OCI-LY1 (cell line): ENCODE results near the gene ZSWIM3.

Experiments
- H2AFZ ChIP-seq: fragments of 200-600 bp; sonication (generic), shearing (Covaris generic); 2 replicates; pipeline ENCODE4 v1.6.0; 2014; ENCODE audit warnings: antibody characterized with exemption, mild to moderate bottlenecking, low read length
- H3F3A ChIP-seq: fragments of 200-600 bp; sonication (generic), shearing (Covaris generic); 2 replicates; pipeline ENCODE4 v1.6.0; 2014; ENCODE audit warnings: mild to moderate bottlenecking, antibody characterized with exemption, low read length, moderate library complexity; ENCODE audit not compliant: insufficient read depth
- H3K27ac ChIP-seq: fragments of 200-600 bp; sonication (generic); 2 replicates; pipeline ENCODE4 v1.5.1; 2014; ENCODE audit warnings: low read length, mixed run types, mild to moderate bottlenecking, low read depth; ENCODE audit not compliant: poor library complexity, severe bottlenecking
- H3K27me3 ChIP-seq: fragments of 200-600 bp; sonication (generic); 2 replicates; pipeline ENCODE4 v1.6.0; 2014; ENCODE audit warnings: antibody characterized with exemption, mild to moderate bottlenecking, low read length, moderate library complexity; ENCODE audit not compliant: insufficient read depth
- H3K36me3 ChIP-seq: fragments of 200-600 bp; sonication (generic); 2 replicates; pipeline ENCODE4 v1.6.1; 2014; ENCODE audit warnings: mild to moderate bottlenecking, antibody characterized with exemption, low read length, moderate library complexity, mixed read lengths; ENCODE audit not compliant: insufficient read depth
- H3K4me1 ChIP-seq: fragments of 200-600 bp; sonication (generic); 2 replicates; pipeline ENCODE4 v1.5.1; 2014; ENCODE audit warnings: mild to moderate bottlenecking, low read length, moderate library complexity; ENCODE audit not compliant: insufficient read depth, severe bottlenecking
- H3K4me2 ChIP-seq: fragments of 200-600 bp; sonication (generic), shearing (Covaris generic); 2 replicates; pipeline ENCODE4 v1.6.1; 2014; ENCODE audit warnings: low read length
- H3K4me3 ChIP-seq: fragments of 200-600 bp; sonication (generic); 2 replicates; pipeline ENCODE4 v1.5.1; 2014; ENCODE audit warnings: low read length, low read depth, mild to moderate bottlenecking, mixed read lengths; ENCODE audit not compliant: poor library complexity, severe bottlenecking
- H3K79me2 ChIP-seq: fragments of 200-600 bp; shearing (Covaris generic); 2 replicates; pipeline ENCODE4 v1.6.1; 2016; ENCODE audit warnings: mixed run types, low read length, mixed read lengths; ENCODE audit not compliant: insufficient read depth
- H3K9ac ChIP-seq: fragments of 200-600 bp; sonication (generic), shearing (Covaris generic); 2 replicates; pipeline ENCODE4 v1.6.1; 2014; ENCODE audit warnings: mild to moderate bottlenecking, low read length, mixed read lengths
- H3K9me2 ChIP-seq: fragments of 200-600 bp; sonication (generic), shearing (Covaris generic); 2 replicates; pipeline ENCODE4 v1.6.1; 2014; ENCODE audit warnings: low read depth, mild to moderate bottlenecking, low read length, mixed read lengths
- H3K9me3 ChIP-seq: fragments of 200-600 bp; shearing (Covaris generic); 2 replicates; pipeline ENCODE4 v1.6.1; 2014; ENCODE audit warnings: low read length, mixed read lengths
- H4K20me1 ChIP-seq: fragments of 200-600 bp; sonication (generic), shearing (Covaris generic); 2 replicates; pipeline ENCODE4 v1.6.0; 2016; ENCODE audit warnings: mild to moderate bottlenecking, low read length; ENCODE audit not compliant: insufficient read depth
- EZH2 ChIP-seq: fragments of 200-600 bp; sonication (generic), shearing (Covaris generic); IDR thresholded peaks from 2 replicates; pipeline ENCODE4 v1.8.0; 2017; ENCODE audit warnings: borderline replicate concordance, mixed run types, mild to moderate bottlenecking, antibody characterized with exemption, low read length, moderate library complexity, mixed read lengths
- TF ChIP-seq, protein P1 (sequence below): fragments of 200-600 bp; sonication (generic), shearing (Covaris generic); IDR thresholded peaks from 2 replicates; pipeline ENCODE4 v1.5.1; 2017; ENCODE audit warnings: mild to moderate bottlenecking, antibody characterized with exemption, low read length, moderate library complexity, mixed read lengths

ZSWIM3 gene

DNA sequence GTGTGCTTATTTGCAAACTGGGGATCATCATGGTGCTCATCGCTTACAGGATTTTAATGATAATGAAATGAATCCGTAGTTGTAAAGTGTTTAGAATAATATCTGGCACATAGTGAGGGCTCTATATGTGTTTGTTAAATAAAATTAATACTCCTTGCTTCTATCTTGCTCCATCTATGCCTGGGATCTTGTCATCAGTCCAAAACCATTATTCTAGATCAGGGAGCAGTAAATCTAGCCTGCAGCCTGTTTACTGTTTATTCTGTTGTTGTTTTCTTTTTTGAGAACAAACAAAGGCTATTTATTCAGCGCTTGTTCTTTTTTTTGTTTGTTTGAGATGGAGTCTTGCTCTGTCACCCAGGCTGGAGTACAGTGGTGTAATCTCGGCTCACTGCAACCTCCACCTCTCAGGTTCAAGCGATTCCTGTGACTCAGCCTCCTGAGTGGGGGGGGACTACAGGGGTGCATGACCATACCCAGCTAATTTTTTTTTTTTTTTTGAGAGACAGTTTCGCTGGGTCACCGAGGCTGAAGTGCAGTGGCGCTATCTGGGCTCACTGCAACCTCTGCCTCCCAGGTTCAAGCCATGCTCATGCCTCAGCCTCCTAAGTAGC lies 8.3 kb upstream of the ZSWIM3 start:
- TF ChIP-seq, protein P1, sequence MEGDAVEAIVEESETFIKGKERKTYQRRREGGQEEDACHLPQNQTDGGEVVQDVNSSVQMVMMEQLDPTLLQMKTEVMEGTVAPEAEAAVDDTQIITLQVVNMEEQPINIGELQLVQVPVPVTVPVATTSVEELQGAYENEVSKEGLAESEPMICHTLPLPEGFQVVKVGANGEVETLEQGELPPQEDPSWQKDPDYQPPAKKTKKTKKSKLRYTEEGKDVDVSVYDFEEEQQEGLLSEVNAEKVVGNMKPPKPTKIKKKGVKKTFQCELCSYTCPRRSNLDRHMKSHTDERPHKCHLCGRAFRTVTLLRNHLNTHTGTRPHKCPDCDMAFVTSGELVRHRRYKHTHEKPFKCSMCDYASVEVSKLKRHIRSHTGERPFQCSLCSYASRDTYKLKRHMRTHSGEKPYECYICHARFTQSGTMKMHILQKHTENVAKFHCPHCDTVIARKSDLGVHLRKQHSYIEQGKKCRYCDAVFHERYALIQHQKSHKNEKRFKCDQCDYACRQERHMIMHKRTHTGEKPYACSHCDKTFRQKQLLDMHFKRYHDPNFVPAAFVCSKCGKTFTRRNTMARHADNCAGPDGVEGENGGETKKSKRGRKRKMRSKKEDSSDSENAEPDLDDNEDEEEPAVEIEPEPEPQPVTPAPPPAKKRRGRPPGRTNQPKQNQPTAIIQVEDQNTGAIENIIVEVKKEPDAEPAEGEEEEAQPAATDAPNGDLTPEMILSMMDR, result no peak
- no peak for TF ChIP-seq EZH2
- Histone ChIP-seq H3F3A (no peaks in the 10 kb centered on the region), H3K9me3 (no peaks in the 10 kb centered on the region), H3K27me3 (no peaks in the 10 kb centered on the region), H3K9me2 (no peaks in the 10 kb centered on the region), H3K4me1 (no peaks in the 10 kb centered on the region), H3K36me3 (peaks cover 40% of the 10 kb centered on the region), H3K9ac (no peak overlapping the region), H3K79me2 (no peaks in the 10 kb centered on the region), H3K4me2 (no peak overlapping the region), H2AFZ (no peak overlapping the region), H3K27ac (no peak overlapping the region), H3K4me3 (no peak overlapping the region), H4K20me1 (no peaks in the 10 kb centered on the region)

DNA sequence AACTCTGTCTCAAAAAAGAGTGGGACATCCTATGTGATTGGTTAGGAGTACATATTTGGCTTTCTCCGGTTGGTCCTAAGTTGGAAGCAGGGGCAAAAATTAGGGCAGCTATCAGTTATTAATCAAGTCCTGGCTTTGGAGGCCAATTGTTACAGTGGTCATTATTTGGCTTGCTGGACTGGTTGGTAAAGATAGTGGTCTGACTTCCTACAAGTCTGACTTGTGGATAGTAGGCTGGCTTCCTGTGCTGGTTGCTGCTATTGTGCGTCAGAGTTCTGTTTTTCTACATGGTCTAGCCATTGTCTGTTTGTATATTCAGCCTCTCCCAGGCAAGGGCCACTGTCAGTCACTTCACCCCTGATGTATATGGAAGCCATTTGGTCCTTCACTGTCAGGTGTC lies 7.2 kb upstream of the ZSWIM3 start:
- H4K20me1 ChIP-seq, result no peaks in the 10 kb centered on the region
- no peak overlapping the region for H3K27ac ChIP-seq
- H3K4me3 ChIP-seq, result no peak overlapping the region
- TF ChIP-seq, protein P1, result no peak
- TF ChIP-seq EZH2, result no peak
- no peaks in the 10 kb centered on the region for H3K27me3 ChIP-seq
- H3K36me3 ChIP-seq, result peaks cover 28% of the 10 kb centered on the region
- no peaks in the 10 kb centered on the region for H3K9me3 ChIP-seq
- H3K9me2 ChIP-seq, result no peaks in the 10 kb centered on the region
- no peaks in the 10 kb centered on the region for H3K79me2 ChIP-seq
- H3K4me1 ChIP-seq, result no peaks in the 10 kb centered on the region
- H2AFZ ChIP-seq, result no peak overlapping the region
- H3K4me2 ChIP-seq, result no peak overlapping the region
- no peak overlapping the region for H3K9ac ChIP-seq
- H3F3A ChIP-seq, result no peaks in the 10 kb centered on the region

DNA sequence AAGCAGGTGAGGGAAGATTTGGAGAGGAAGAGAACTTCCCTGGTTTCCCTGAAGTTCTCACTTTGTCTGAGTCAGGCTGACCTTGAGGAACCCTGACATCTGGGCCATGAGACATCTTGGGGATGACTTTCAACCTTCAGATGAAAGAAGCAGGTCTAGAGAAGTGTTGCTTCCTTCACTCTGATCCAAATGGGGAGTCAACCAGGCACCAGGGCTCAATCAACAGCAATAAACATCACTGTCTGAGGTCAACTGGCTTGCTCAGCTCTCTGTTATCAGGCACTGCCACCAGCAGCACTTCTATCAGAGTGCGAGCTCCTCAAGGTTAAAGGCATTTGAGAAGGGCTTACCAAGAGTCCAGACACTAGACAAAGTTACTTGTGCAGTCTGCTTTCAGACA lies 6.5 kb upstream of the ZSWIM3 start:
- no peaks in the 10 kb centered on the region for H4K20me1 ChIP-seq
- TF ChIP-seq, protein P1, result no peak
- no peak for TF ChIP-seq EZH2
- H3K79me2 ChIP-seq, result peaks cover 3% of the 10 kb centered on the region; the same call in 1 of the 2 replicates
- no peaks in the 10 kb centered on the region for H3F3A ChIP-seq
- no peak overlapping the region for H3K27ac ChIP-seq
- no peaks in the 10 kb centered on the region for H3K9me2 ChIP-seq
- H3K9me3 ChIP-seq, result no peaks in the 10 kb centered on the region
- H3K4me3 ChIP-seq, result no peak overlapping the region
- H3K4me1 ChIP-seq, result peaks cover 4% of the 10 kb centered on the region
- H2AFZ ChIP-seq, result no peak overlapping the region
- H3K36me3 ChIP-seq, result peaks cover 23% of the 10 kb centered on the region; the same call in 1 of the 2 replicates
- H3K4me2 ChIP-seq, result no peak overlapping the region
- H3K27me3 ChIP-seq, result no peaks in the 10 kb centered on the region
- H3K9ac ChIP-seq, result no peak overlapping the region
